ENCODE data around the gene SYNPO. TPM values are rescaled to one million over a fixed set of nuclear protein-coding genes. Genes with fewer than 3 reads are reported as not detected.

The SYNPO gene
- total RNA-seq, 1 donor from 2014 or later, result 1.4 TPM

DNA sequence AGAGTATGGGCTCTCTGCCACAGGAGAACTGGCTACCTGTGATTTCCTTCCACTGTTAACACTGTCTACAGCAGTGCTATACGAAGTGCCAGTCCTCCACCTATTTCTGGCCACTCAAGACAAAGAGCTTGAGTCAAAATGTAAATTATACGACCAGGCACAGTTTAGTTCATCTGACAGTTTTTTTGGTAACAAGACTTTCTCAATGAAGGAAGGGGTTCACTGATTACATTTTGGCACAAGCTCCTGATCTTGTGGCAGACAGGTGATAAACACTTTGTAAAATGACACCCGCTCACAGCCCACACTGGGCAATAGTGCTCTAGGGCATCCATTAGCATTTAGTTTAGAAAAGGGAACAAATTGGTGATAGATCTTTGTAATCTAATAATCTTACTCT lies 51.8 kb downstream of the SYNPO start:
- no peak overlapping the region for H3K4me3 ChIP-seq (ENCODE audit: low read depth, low read length)
- TF ChIP-seq, protein P1, sequence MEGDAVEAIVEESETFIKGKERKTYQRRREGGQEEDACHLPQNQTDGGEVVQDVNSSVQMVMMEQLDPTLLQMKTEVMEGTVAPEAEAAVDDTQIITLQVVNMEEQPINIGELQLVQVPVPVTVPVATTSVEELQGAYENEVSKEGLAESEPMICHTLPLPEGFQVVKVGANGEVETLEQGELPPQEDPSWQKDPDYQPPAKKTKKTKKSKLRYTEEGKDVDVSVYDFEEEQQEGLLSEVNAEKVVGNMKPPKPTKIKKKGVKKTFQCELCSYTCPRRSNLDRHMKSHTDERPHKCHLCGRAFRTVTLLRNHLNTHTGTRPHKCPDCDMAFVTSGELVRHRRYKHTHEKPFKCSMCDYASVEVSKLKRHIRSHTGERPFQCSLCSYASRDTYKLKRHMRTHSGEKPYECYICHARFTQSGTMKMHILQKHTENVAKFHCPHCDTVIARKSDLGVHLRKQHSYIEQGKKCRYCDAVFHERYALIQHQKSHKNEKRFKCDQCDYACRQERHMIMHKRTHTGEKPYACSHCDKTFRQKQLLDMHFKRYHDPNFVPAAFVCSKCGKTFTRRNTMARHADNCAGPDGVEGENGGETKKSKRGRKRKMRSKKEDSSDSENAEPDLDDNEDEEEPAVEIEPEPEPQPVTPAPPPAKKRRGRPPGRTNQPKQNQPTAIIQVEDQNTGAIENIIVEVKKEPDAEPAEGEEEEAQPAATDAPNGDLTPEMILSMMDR (conservative IDR thresholded peaks at IDR 0.05; ENCODE audit: low read depth, low read length), result no peak
- DNase-seq (ENCODE audit: low read depth), result no peak

GRCh38 chr5:150694612-150695011 lies 54.2 kb downstream of the SYNPO start:
- H3K4me3 ChIP-seq (ENCODE audit: low read depth, low read length), result no peak overlapping the region
- no peak for DNase-seq (ENCODE audit: low read depth)
- TF ChIP-seq, protein P1 (conservative IDR thresholded peaks at IDR 0.05; ENCODE audit: low read depth, low read length), result no peak

- TF ChIP-seq, protein P1 (conservative IDR thresholded peaks at IDR 0.05; ENCODE audit: low read depth, low read length), result no peak
- no peak for DNase-seq (ENCODE audit: low read depth)
- peak overlapping the region; percentile 97 for H3K4me3 ChIP-seq (ENCODE audit: low read depth, low read length)
These were observed 59.8 kb downstream of the SYNPO start for GRCh38 chr5:150700246-150700593.

DNA sequence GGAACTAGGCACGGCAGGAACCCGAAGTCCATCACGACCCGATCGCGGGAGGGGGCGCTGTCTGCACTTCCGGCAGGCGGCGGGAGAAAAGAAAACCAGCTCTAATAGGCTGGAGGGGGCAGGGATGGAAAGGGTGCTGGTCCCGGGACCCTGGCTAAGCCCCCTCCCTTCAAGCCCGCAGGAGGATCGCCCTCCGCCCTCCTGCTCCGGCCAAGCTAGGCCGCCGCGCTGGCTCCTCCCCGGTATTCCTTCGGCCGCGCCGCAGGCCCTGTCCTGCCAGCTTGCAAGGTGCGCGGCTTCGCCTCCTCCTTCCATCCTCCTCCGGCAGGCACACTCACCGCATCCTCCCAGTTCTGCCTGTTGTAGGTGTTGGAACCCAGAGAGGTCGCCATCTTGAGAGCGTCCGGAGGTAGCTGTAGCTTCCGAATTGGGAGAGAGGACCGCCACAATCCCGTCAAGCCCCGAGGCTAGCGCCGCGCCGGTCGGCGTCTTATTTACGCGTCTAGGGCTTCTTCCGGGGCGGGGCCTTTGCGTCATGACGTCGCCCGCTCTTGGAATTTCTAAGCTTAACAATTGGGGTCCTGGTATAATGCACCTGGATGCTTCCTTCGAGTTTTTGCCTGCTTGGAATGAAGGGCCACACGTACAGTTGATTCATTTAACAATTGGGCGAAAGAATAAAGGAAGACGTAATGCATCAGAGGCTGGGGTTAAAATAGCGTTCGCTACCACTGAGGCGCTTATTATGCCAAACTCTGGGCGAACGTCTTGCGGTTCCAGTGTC lies 60.3 kb downstream of the SYNPO start, which contains the start of gene RBM22:
TSS of gene RBM22 (minus strand) at position 469 of the 784 bp plus-strand sequence. CDS start at position 392, 77 bp downstream.
- peak within 1 kb of the TSS; percentile 97 for H3K4me3 ChIP-seq (ENCODE audit: low read depth, low read length)
- TF ChIP-seq, protein P1 (conservative IDR thresholded peaks at IDR 0.05; ENCODE audit: low read depth, low read length), result peak; percentile 65
- peak; percentile 44 for DNase-seq (ENCODE audit: low read depth)

DNA sequence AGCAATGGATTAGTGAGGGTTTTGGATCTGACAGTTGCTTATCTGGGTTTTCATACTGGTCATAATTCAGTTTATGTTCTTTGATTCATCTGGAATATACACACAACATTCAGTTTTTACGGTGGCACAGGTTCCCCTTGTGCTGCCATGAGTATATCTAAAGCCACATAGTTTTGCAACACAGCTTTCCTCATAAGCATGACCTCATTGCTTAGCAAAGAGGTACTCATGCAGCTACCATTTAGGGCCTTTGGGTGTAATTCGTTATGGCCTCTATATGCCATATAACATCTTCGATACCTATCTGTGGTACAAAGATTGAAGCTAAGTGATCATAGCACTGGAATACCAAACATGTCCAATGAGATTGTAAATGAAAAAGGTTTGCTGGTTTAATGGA lies 63.3 kb downstream of the SYNPO start:
- TF ChIP-seq, protein P1 (conservative IDR thresholded peaks at IDR 0.05; ENCODE audit: low read depth, low read length), result no peak
- no peak overlapping the region for H3K4me3 ChIP-seq (ENCODE audit: low read depth, low read length)
- no peak for DNase-seq (ENCODE audit: low read depth)

DNA sequence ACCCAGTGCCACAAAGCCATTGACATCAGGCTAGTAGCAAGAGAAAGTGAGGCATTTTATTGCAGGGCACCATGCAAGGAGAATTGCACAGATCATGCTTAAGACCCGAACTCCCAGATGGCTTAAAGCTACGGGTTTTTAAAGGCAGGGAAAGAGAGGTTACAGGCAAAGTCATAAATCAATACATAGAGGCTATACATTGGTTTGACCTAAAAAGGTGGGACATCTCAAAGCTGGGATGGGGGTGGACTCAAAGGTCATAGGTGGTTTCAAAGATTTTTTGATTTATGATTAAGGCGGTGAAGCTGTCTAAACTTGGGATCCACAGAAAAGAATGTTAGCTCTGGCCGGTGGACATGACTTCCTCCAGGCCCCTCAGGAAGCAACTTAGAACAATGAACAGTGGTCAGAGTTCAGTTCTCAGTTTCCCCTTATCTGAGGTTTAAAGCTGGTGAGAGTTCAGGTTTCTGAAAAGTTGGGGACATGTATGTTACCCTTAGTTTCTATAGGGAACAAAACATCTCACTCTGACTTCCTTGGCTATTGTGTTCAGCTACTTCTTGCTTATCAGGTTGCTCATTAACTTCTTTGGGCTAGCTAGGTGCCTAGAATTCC lies 66.4 kb downstream of the SYNPO start:
- no peak overlapping the region for H3K4me3 ChIP-seq (ENCODE audit: low read depth, low read length)
- no peak for DNase-seq (ENCODE audit: low read depth)
- TF ChIP-seq, protein P1 (conservative IDR thresholded peaks at IDR 0.05; ENCODE audit: low read depth, low read length), result no peak

Other genes with a start within 250 kb of the SYNPO start
- 31.2 and 54.4 TPM in 2 replicates for gene CD74, start 227.8 kb upstream of the SYNPO start, total RNA-seq
- gene RPS14, start 190.9 kb upstream of the SYNPO start, total RNA-seq, result 2,963 and 3,646 TPM in 2 replicates
- gene NDST1, start 132.5 kb upstream of the SYNPO start, total RNA-seq, result 64.2 and 65.4 TPM in 2 replicates
- gene MYOZ3, start 20.6 kb downstream of the SYNPO start, total RNA-seq, result 2.2 and 3.6 TPM in 2 replicates
- gene RBM22, start 60.4 kb downstream of the SYNPO start, total RNA-seq, result 33.2 and 35.6 TPM in 2 replicates
- gene DCTN4, start 118.4 kb downstream of the SYNPO start, total RNA-seq, result 29.0 and 30.2 TPM in 2 replicates
- gene SMIM3, start 138.1 kb downstream of the SYNPO start, total RNA-seq, result 8.8 and 9.5 TPM in 2 replicates
- gene IRGM, start 205.9 kb downstream of the SYNPO start, total RNA-seq, result not detected in 2 replicates